CD4-positive, alpha-beta T cell treated with Interleukin-1 beta for 1 hour (primary cell): Measurements from ENCODE around the gene XCR1.
"Not testable (repeated sequence)": the region's sequence is repeated elsewhere in the genome, so short reads cannot be mapped to it uniquely, and the experiment has no call there.

ENCODE experiments used
- DNase-seq, 2 donors: peaks; one replicate each; pipeline ENCODE4 v3.0.0-alpha.2; 2020 to 2022

The XCR1 gene

GRCh38 chr3:46038071-46038470 lies 10.8 kb upstream of the XCR1 start:
- DNase-seq: not testable (repeated sequence)

GRCh38 chr3:46036191-46036590 lies 8.9 kb upstream of the XCR1 start:
- no peak for DNase-seq

GRCh38 chr3:46031747-46032146 lies 4.5 kb upstream of the XCR1 start:
- no peak for DNase-seq

- no peak for DNase-seq
Measured at GRCh38 chr3:46031269-46031668, 4.0 kb upstream of the XCR1 start.

DNA sequence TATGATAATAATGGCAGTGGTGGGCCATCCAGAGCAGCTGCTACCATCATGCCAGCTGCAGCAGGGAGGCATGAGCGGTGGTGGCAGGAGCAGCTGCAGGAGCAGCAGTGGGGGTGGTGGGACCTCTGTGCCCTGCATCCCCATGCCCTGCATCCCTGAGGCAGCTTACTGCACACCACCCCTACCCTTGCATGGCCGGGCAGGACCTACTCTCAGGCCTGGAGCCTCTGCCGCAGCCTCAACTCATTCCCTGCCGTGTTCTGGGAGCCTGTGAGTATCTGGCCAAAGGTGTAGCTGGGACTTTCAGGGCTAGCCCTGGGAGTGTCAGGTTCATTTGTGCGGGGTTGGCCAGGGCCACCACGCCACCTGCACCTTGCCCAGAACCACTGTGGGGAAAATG lies 3.3 kb upstream of the XCR1 start:
- DNase-seq: no peak

DNA sequence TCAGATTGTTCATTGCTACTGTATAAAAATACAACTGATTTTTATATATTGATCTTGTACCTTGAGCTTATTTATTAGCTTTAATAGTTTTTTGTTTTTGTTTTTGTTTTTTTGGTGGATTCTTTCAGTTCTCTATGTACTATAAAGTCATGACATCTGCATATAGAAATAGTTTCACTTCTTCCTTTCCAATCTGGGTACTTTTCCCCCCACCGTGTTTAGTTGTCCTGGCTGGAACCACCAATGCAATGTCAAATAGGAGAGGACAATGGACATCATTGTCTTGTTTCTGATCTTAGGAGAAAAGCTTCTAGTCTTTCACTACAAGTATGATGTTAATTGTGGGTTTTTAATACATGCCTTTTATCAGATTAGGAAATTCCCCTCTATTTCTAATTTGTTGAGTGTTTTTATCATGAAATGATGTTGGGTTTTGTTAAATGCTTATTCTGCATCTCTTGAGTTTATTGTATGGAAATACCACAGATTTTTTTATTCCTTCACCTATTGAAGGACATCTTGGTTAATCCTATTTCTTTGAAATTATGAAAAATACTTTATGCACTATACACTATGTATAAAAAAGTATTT lies 2.8 kb upstream of the XCR1 start:
- DNase-seq: no peak

DNA sequence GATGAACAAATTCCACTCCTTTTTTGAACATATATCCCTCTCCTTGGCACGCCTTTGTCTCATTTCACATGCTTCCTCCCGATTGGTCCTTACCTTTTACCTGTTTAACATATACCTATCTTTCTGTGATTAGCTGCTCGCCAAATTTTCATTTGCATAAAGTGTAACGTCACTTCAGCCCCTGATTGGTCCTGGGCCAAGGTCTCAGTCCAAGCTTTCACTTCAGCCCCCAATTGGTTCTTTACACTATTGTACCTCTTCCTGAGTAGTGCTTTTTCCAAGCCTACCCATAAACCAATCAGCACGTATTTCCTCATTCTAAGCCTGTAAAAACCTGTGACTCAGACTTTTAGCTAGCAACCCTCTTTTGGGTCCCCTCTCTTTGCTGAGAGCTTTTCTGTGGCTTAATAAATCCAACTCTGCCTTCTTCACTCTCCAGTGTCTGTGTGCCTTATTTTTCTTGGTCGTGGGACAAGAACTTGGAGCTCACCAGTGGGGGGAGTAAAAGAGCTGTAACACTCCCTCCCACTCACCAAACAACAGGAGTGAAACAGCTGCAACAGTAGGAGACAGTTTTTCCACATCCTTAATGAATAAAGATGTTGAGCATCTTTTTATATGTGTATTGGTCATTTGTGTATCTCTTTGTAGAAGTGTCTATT lies 584 bp upstream of the XCR1 start:
- no peak for DNase-seq

GRCh38 chr3:46025139-46025538 lies 2.1 kb downstream of the XCR1 start:
- no peak for DNase-seq

- no peak for DNase-seq
Measured at GRCh38 chr3:46024131-46024530, 3.2 kb downstream of the XCR1 start.

- DNase-seq: no peak
Measured at GRCh38 chr3:46022909-46023785, 4.1 kb downstream of the XCR1 start.

DNA sequence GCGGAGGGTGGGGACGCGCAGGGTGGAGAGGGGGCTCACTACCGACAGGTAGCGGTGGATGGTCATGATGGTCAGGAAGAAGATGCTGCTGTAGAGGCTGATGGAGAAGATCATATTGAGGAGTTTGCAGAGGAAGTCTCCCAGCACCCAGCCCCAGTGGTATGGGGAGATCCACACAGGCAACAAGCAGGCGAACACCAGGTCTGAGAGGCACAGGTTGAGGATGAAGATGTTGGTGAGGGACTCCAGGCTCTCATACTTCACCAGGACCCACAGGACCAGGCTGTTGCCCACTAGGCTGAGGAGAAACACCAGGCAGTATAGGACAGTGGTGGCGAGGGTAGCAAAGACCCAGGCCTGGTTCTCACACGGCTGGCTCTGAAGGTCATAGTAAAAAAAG lies 5.8 kb downstream of the XCR1 start:
- DNase-seq: no peak

DNA sequence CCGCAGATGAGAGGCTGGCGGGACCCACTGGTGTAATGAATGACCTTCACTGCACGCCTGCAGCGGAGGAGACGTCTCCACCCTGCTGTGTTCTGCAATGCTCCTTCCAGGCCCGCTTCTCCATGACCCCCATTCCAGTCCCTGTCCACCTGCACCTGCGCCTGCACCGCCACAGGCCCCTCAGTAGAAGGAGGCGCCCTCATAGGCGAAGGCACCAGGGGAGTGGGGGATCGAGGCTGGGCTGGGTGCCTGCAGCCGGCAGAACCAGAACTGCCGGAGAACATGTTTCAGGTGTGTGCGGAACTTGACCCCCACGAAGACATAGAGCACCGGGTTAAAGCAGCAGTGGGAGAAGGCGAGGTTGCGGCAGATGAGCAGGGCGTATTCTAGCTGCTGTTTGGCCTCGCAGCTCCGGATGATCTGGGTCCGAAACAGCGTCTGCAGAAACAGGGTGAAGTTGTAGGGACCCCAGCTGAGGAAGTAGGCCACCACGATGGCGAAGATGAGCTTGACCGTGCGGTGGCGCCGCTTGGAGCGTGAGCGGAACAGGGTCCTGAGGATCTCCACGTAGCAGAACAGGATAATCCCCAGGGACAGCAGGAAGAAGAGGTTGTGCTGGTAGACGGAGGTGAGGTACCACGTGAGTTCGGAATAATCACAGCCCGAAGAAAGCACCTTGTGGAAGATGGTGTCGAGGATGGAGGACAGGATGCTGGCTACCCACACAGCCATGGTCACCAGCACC lies 6.3 kb downstream of the XCR1 start:
- no peak for DNase-seq

GRCh38 chr3:46019707-46020106 lies 7.6 kb downstream of the XCR1 start:
- DNase-seq: no peak

DNA sequence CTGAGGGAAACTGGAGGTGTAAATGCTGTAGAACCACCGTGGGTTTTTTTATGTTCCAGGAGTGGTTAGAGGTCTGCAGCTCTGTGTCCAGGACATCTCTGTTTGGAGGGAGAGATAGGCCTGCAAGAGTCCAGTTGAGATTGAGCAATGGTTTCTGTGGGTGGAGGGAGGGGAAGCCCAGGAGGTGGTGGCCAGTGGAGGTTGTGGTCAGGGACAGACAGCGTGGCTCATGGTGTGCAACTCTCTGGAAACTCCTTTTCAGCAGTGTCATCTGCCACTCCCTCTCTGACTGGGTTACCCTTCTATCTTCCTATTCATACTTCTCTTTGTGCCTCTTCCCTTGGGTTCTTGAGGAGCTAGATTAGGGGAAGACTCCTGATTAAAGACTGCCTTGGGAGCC lies 9.6 kb downstream of the XCR1 start:
- peak in 1 of 2 donors; percentile 68 for DNase-seq

GRCh38 chr3:46013316-46014094 lies 13.8 kb downstream of the XCR1 start:
- DNase-seq: no peak

GRCh38 chr3:46012246-46012645 lies 15.0 kb downstream of the XCR1 start:
- no peak for DNase-seq

- no peak for DNase-seq
Measured at GRCh38 chr3:46010519-46011113, 16.7 kb downstream of the XCR1 start.

DNA sequence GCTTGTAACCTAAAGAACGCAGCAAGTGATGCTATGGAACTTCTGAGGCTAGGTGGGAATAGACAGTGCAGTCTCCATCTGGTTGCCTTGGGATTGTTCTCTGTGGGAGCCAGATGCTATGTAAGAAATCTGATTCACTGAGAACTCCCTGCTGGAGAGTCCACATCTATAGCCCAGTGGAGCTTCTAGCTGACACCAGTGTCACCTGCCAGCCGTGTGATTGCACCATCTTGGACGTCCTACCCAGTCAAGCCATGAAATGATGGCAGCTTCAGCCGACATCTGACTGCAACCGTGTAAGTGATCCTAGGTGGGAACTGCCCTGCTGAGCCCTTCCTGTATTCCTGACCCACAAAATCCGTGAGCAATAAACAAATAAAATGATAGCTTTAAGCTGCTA lies 19.2 kb downstream of the XCR1 start:
- no peak for DNase-seq

- DNase-seq: no peak
Measured at GRCh38 chr3:46007280-46007679, 20.0 kb downstream of the XCR1 start.

- no peak for DNase-seq
Measured at GRCh38 chr3:46006238-46007032, 20.8 kb downstream of the XCR1 start.

DNA sequence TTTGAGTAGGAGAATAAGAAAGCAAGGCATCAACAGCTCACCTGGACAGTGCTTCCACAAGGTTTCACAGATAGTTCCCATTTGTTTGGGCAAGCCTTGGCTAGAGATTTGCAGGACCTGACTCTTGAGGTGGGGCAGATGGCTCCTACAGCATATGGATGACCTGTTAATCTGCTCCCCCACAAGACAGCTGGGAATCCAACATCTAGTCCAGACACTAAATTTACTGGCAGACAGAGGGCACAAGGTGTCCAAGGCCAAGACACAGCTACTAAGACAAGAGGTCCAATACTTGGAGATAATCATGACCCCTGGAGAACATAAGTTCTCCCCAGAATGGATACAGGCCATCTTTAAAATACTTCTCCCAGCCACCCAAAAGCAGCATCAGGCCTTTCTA lies 23.6 kb downstream of the XCR1 start:
- DNase-seq: not testable (repeated sequence)
